ENCODE data around the gene MROH2B.

MROH2B gene

DNA sequence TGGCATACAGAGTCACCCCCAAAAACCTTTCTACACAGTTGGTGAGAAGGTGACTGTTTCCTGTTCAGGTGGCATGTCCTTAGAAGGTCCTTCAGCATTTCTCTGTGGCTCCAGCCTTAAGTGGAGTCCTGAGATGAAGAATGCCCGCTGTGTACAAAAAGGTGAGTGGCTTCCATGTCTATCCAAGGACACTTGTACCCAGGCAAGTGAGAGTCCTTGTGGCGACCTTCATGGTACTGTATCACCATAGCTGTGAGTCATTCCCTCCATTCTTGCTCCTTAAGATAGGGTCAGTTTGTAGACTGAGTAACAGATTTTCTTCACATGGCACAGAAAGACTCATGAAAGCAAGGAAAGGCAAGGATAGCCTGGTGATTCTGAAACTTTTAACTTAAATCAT is 98.7 kb downstream of the MROH2B start:
- DNase-seq (ENCODE audit: low spot score): no peak

DNA sequence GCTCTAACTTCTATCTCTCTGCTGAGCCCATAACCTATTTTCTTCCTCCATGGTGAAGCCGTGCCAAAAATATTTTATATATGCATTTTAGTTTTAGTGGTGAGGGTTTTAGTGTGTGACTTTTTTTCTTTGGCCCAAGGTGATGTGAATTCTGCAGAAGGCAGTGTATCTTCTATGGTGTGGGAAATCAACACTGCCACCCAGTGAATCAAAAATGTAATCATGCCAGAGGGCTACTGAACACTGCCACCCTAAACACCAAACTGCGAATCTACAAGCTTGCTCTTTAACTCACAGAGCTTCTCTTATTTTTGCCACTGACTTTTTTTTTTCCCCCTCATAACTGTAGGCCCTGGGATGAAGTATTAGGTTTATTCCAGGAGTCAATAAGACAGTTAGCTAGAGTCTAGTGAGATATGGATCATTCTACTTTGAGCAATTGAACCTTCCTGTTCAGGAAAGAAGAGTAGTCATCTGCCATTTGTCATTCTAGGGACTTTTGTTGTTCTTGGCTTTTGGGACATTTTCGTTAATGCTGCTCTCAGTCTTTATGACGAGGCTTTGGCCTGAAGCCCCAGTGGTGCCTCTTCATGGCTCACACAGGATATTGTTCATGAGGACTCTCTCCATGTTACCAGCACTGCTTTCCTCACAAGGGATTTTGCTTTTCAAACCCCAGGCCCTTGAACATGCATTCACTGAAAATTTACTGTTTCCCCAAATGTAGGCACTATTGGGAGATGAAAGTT is 108.8 kb downstream of the MROH2B start:
- DNase-seq (ENCODE audit: low spot score): no peak

DNA sequence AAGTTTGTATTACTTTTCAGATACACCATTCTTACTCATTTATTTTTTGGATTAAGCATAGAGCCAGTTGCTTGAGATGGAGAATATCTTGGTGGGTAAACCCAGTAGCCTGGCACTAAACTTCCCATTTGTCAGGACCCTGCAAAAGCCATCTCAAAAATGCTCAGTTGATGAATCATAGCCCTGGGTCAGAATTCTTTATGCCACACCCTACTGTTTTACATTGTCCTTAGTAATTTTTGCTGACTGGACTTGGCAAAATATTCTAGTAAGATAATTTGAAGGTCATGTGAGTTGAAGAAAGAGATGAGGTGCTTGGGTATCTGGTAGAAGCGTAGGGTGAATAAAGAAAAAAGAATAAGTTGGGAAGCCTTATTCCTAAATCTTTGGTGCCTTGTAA is 111.1 kb downstream of the MROH2B start:
- DNase-seq (ENCODE audit: low spot score): no peak

DNA sequence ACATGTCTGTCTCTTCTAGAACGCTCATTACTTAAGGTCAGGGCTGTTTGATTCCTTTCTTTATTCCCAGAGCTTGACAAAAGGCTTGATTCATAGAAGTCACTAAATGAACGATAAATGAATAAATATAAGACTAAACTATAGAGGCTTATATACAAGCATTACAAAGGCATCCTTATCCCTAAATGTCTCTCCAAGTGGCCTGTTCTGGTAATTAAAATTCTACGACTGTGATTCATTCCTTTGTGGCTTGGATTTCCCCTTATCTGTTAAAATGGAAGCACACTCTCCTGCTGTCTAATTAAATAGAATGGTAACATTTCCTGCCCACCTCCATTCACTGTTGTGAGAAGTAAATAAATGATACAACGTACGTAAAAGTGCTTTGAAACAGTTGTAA is 112.3 kb downstream of the MROH2B start:
- DNase-seq (ENCODE audit: low spot score): no peak

DNA sequence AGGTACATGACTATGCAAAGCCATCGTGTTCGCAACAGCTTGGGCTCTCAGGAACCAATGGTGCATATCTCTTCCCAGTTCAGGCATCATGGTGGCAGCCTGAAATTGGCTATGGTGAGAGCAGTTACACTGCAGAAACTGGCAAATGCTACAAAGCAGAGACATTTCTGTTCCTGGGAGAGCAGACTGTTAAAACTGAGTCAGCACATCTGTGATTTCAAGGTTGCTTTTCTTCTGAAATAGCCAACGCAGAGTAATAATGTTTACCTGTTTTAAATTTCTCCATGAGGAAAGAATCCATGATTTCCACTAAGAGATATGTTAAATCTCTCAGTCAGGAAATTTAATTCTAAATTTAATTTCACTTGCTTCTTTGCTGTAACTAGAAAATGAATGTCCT is 114.1 kb downstream of the MROH2B start:
- no peak for DNase-seq (ENCODE audit: low spot score)

DNA sequence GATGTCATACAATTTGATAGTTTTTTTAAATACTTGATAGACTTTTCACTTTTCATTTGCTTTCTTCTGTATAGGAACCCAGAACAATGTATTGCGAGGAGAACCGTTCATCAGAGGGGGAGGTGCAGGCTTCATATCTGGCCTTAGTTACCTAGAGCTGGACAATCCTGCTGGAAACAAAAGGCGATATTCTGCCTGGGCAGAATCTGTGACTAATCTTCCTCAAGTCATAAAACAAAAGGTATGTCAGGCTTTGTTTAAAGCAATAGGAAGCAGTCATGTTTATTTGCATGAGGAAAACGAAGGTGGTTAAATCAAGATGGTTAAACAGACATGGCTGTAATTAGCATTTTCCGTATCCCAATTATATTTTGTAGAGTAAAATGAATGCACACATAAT is 115.8 kb downstream of the MROH2B start:
- DNase-seq (ENCODE audit: low spot score): no peak
